ENCODE measurements around the gene ZMIZ2. TPM values are rescaled to one million over a fixed set of nuclear protein-coding genes. Genes with fewer than 3 reads are reported as not detected.

The ZMIZ2 gene
- total RNA-seq, 4 donors from 2014 or later = 13.5 to 26.3 (median 15.3) TPM

DNA sequence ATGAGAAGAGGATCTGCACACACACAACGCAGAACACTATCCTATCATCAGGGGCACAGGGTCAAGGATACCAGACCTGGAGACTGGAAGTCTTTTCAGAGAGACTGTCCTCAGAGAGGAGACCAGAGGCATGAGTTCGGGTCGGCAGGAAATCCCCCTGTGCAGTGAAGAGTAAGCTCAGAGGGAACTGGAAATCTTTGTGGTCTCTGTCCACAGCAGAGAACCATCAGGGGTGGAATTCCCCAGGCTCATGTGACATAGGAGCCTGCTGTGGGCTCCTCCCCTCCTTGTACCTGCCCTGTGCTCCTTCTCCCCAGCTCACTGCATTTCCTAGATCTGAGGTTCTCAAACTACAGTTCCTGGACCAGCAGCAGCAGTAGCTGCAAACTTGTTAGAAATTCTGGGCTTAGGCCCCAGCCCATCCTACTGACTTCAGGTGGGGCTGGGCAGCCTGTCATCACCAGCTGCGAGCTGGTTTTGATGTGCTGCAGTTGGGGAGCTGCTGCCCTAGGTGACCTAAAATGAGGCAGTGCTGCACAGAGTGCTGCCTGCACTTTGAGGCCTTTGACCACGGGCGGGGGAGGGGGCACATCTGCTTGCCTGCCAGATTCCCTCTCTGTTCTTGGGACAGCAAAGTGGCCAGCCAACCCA lies 2.4 kb downstream of the ZMIZ2 start:
- ATAC-seq (ENCODE audit: low FRiP score) = no peak
- no peak for DNase-seq (ENCODE audit: low spot score)
- TF ChIP-seq, protein P1, sequence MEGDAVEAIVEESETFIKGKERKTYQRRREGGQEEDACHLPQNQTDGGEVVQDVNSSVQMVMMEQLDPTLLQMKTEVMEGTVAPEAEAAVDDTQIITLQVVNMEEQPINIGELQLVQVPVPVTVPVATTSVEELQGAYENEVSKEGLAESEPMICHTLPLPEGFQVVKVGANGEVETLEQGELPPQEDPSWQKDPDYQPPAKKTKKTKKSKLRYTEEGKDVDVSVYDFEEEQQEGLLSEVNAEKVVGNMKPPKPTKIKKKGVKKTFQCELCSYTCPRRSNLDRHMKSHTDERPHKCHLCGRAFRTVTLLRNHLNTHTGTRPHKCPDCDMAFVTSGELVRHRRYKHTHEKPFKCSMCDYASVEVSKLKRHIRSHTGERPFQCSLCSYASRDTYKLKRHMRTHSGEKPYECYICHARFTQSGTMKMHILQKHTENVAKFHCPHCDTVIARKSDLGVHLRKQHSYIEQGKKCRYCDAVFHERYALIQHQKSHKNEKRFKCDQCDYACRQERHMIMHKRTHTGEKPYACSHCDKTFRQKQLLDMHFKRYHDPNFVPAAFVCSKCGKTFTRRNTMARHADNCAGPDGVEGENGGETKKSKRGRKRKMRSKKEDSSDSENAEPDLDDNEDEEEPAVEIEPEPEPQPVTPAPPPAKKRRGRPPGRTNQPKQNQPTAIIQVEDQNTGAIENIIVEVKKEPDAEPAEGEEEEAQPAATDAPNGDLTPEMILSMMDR (IDR thresholded peaks at IDR 0.05) = no peak

DNA sequence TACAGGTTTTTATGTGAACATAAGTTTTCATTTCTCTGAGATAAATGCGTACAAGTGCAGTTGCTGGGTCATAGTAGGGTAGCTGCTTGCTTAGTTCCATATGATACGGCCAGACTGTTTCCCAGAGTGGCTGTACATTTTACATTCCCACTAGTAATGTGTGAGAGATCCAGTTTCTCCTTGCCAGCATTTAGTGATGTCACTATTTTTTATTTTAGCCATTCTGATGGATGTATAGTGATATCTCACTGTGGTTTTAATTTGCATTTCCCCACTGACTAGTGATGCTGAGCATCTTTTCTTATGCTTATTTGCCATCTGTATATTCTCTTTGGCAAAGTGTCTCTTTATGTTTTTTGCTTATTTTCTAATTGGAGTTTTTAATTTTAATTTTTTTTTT lies 4.2 kb downstream of the ZMIZ2 start:
- DNase-seq (ENCODE audit: low spot score) (no peak), ATAC-seq (ENCODE audit: low FRiP score) (no peak)
- TF ChIP-seq, protein P1 (IDR thresholded peaks at IDR 0.05) = no peak

DNA sequence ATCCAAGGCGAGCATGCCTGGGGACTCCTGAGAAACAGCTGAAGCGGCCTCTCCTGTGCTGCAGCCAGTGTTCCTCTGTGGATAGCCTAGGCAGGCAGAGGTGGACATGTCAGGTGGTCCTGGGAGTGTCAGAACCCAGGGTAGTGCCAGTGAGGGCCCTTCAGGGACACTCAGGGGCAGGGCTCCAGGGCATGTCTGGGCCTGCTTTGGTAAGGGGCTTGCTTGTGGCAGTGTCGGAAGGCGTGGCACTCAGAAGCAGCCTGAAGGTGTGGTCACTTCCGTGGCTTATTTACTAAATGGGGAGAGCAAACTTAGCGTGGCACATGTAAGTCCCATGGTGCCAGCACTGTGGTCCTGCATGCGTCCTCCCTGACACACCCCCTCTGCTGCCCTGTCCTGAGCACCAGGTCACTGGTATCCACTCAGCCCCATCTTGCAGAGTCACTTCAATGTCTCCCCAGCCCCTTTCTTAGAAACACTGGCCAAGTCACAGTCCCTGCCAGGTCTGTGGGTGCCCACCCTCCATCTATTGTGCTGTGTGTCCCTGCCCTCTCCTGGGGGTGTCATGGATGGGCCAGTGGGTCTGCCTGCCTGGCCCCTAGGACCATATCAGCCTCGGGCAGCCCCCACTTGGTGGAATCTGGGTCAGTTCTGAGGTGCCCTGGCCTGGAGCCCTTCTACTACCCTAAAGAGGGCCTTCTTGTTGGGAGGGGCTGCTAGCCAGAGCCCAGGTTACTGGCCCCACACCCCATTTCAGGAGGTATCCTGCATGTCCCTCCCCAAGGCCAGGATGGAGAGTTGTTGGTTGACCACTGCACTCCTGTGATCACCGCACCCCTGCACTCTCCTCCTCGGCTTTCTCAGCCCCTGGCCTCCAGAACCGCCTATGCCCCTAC lies 6.4 kb downstream of the ZMIZ2 start:
- DNase-seq (ENCODE audit: low spot score) (no peak), ATAC-seq (ENCODE audit: low FRiP score) (peak; percentile 19)
- TF ChIP-seq, protein P1 (IDR thresholded peaks at IDR 0.05) = no peak

DNA sequence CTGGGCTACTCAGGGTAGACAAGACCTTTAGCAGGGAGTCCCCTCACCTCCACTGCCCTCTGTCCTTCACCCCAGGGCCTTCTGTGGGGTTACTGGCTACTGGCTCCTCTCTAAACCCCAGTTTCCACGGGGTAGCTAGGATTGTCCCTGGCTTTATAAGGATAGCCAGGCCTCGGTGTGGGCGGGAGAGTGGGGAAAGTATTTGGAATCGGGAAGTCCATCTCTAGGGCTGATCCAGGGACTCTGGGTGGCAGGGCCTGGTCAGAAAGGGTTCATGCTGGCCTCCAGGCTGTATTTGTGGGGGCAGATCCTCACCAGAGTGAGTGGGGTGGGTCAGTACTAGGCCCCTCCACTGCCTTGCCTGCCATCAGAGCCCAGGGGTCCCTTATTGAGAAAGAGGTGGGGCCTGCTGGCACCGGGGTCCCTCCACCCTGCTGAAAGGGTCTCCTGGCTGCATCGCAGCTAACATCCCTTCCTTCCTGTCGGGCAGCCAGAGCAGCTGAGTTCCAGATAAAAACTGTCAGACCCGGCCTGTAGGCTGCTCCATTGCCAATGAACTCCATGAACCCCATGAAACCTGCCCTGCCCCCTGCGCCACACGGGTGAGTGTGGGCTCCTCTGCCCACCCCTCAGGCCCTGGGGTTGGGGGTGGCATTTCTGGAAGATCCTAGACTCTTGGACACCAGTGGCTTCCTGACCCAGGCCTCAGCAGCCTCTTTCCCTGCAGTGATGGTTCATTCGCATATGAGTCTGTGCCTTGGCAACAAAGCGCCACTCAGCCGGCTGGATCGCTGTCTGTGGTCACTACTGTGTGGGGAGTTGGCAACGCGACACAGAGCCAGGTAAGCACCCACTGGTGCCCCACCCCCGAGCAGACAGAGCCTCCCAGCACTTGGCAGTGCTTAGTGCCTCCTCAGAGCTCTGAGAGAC lies 7.3 kb downstream of the ZMIZ2 start:
- DNase-seq (ENCODE audit: low spot score) (no peak), ATAC-seq (ENCODE audit: low FRiP score) (no peak)
- TF ChIP-seq, protein P1 (IDR thresholded peaks at IDR 0.05) = no peak

DNA sequence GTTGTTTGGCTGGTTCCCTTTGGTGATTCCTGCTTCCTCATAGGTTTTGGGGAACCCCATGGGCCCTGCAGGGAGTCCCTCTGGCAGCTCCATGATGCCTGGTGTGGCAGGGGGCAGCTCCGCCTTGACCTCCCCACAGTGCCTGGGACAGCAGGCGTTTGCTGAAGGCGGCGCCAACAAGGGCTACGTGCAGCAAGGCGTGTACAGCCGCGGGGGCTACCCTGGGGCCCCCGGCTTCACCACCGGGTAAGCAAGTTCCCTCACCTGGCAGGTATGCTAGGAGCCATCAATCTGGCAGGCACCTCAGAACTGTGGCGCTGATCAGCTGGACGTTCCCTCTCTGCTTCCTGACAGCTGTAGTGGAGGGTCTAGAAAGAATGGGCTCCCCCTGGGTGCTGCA lies 8.3 kb downstream of the ZMIZ2 start:
- ATAC-seq (ENCODE audit: low FRiP score) = no peak
- DNase-seq (ENCODE audit: low spot score) = no peak
- TF ChIP-seq, protein P1 (IDR thresholded peaks at IDR 0.05) = no peak

DNA sequence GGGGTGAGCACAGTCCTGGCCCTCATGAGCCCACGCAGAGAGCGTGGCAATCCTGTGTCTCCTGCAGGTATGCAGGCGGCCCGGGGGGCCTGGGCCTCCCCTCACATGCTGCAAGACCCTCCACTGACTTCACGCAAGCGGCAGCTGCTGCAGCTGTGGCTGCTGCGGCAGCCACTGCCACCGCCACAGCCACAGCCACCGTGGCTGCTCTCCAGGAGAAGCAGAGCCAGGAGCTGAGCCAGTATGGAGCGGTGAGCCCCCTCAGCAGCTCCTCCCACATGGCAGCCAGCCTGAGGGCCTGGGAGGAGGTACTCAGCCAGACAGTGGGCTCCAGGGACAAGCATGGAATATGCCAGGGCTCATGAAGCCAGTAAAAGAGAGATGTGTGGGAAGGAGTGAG lies 8.7 kb downstream of the ZMIZ2 start:
- ATAC-seq (ENCODE audit: low FRiP score) (no peak), DNase-seq (ENCODE audit: low spot score) (no peak)
- TF ChIP-seq, protein P1 (IDR thresholded peaks at IDR 0.05) = no peak

Measured in omental fat pad (tissue), 4 donors.